GM18505 (cell line): ENCODE data around the gene CAMK1D.

Experiments
- ATAC-seq: cut with Tn5 transposase; IDR thresholded peaks from one replicate; pipeline ENCODE4 v1.9.1; 2021; ENCODE audit not compliant: unreplicated experiment
- POLR2A ChIP-seq: IDR thresholded peaks from 4 replicates; pipeline ENCODE4 v1.6.1; 2011; ENCODE audit warnings: borderline replicate concordance; ENCODE audit not compliant: insufficient read depth, insufficient read length; ENCODE audit errors: extremely low read depth

Gene CAMK1D

GRCh38 chr10:12390733-12391132, 41.4 kb downstream of the CAMK1D start:
- ATAC-seq = no peak

GRCh38 chr10:12391206-12391605, 41.9 kb downstream of the CAMK1D start:
- ATAC-seq = no peak
- no peak for TF ChIP-seq POLR2A

More at GRCh38 chr10:12390733-12391132, 41.4 kb downstream of the CAMK1D start:
- TF ChIP-seq POLR2A = no peak

GRCh38 chr10:12393831-12394230, 44.5 kb downstream of the CAMK1D start:
- ATAC-seq = no peak

GRCh38 chr10:12394241-12395033, 45.1 kb downstream of the CAMK1D start:
- no peak for TF ChIP-seq POLR2A
- no peak for ATAC-seq

More at GRCh38 chr10:12393831-12394230, 44.5 kb downstream of the CAMK1D start:
- no peak for TF ChIP-seq POLR2A

GRCh38 chr10:12396093-12396492, 46.7 kb downstream of the CAMK1D start:
- no peak for TF ChIP-seq POLR2A
- ATAC-seq = no peak

GRCh38 chr10:12396567-12396966, 47.2 kb downstream of the CAMK1D start:
- ATAC-seq = no peak

GRCh38 chr10:12397147-12397896, 48.0 kb downstream of the CAMK1D start:
- no peak for TF ChIP-seq POLR2A
- ATAC-seq = no peak

More at GRCh38 chr10:12396567-12396966, 47.2 kb downstream of the CAMK1D start:
- no peak for TF ChIP-seq POLR2A

GRCh38 chr10:12397941-12398340, 48.6 kb downstream of the CAMK1D start:
- ATAC-seq = no peak

GRCh38 chr10:12400266-12400931, 51.1 kb downstream of the CAMK1D start:
- TF ChIP-seq POLR2A = no peak
- ATAC-seq = no peak

More at GRCh38 chr10:12397941-12398340, 48.6 kb downstream of the CAMK1D start:
- no peak for TF ChIP-seq POLR2A

GRCh38 chr10:12401466-12401865, 52.1 kb downstream of the CAMK1D start:
- TF ChIP-seq POLR2A = no peak
- no peak for ATAC-seq

GRCh38 chr10:12403119-12403518, 53.8 kb downstream of the CAMK1D start:
- no peak for TF ChIP-seq POLR2A
- ATAC-seq = no peak

- ATAC-seq = no peak
- no peak for TF ChIP-seq POLR2A
Observed at GRCh38 chr10:12405342-12406320, 56.3 kb downstream of the CAMK1D start.
